IMR-90 (cell line): ENCODE data around the gene DGKQ. TPM values are rescaled to one million over a fixed set of nuclear protein-coding genes. Genes with fewer than 3 reads are reported as not detected.

ENCODE experiments used
- ATAC-seq: fragments of 200-7000 bp; cut with Tn5 transposase; 2 replicates; pipeline ENCODE4 v1.9.1; 2020; ENCODE audit warnings: low read depth, mild to moderate bottlenecking, moderate library complexity
- BruUV-seq: library from RNA; stranded (reverse); fragments of 400-500 nt; replicated peaks from 2 replicates; lab custom pipeline; 2021; lab: Mats Ljungman, UMichigan
- CTCF ChIA-PET: fragments of 300-600 bp; formaldehyde crosslinking; extraction: SDS; loops from one replicate; lab custom pipeline; 2021; ENCODE audit warnings: antibody characterized with exemption; lab: Yijun Ruan, JAX
- POLR2A ChIA-PET: fragments of 300-600 bp; sonication (Branson Sonifier 250); formaldehyde crosslinking; loops from one replicate; lab custom pipeline; 2022; ENCODE audit warnings: antibody characterized with exemption; ENCODE audit not compliant: unreplicated experiment; lab: Charles Lee
- DNase-seq: peaks from one replicate; pipeline ENCODE4 v3.0.0; 2013
- H2AFZ ChIP-seq: replicated peaks from 2 replicates; pipeline ENCODE3; 2013; ENCODE audit warnings: low read length, mild to moderate bottlenecking; ENCODE audit not compliant: poor library complexity
- H2AK5ac ChIP-seq: 2 replicates; pipeline ENCODE4 v1.6.1; 2013; ENCODE audit warnings: low read depth, low read length, inconsistent platforms
- H2AK9ac ChIP-seq: replicated peaks from 2 replicates; pipeline ENCODE3; 2013; ENCODE audit warnings: mild to moderate bottlenecking, low read depth, low read length, moderate library complexity; ENCODE audit not compliant: poor library complexity
- H2BK120ac ChIP-seq: 2 replicates; pipeline ENCODE4 v1.6.1; 2013; ENCODE audit warnings: low read depth, low read length, inconsistent platforms
- H2BK15ac ChIP-seq: 3 replicates; pipeline ENCODE4 v1.6.1; 2013; ENCODE audit warnings: low read depth, low read length, inconsistent platforms
- H2BK20ac ChIP-seq: 2 replicates; pipeline ENCODE4 v1.6.1; 2013; ENCODE audit warnings: low read depth, mild to moderate bottlenecking, inconsistent platforms, low read length, moderate library complexity
- H2BK5ac ChIP-seq: 2 replicates; pipeline ENCODE4 v1.6.1; 2013; ENCODE audit warnings: mild to moderate bottlenecking, low read depth, low read length, inconsistent platforms; ENCODE audit not compliant: poor library complexity, severe bottlenecking
- H3K14ac ChIP-seq: replicated peaks from 2 replicates; pipeline ENCODE4 v1.6.1; 2013; ENCODE audit warnings: low read depth, low read length, inconsistent platforms
- H3K18ac ChIP-seq: 2 replicates; pipeline ENCODE4 v1.6.1; 2013; ENCODE audit warnings: low read depth, low read length, control low read depth
- H3K23ac ChIP-seq: 2 replicates; pipeline ENCODE4 v1.6.1; 2013; ENCODE audit warnings: low read depth, low read length, inconsistent platforms
- H3K27ac ChIP-seq: 2 replicates; pipeline ENCODE4 v1.5.1; 2013; ENCODE audit warnings: mild to moderate bottlenecking, control low read depth, low read length; ENCODE audit not compliant: insufficient read depth
- H3K27me3 ChIP-seq: 2 replicates; pipeline ENCODE4 v1.6.1; 2013; ENCODE audit warnings: low read length; ENCODE audit not compliant: control insufficient read depth, insufficient read depth
- H3K36me3 ChIP-seq: 2 replicates; pipeline ENCODE4 v1.6.1; 2013; ENCODE audit warnings: low read length, mixed read lengths; ENCODE audit not compliant: control insufficient read depth, insufficient read depth
- H3K4ac ChIP-seq: 2 replicates; pipeline ENCODE4 v1.6.1; 2013; ENCODE audit warnings: low read depth, low read length, inconsistent platforms
- H3K4me1 ChIP-seq: 2 replicates; pipeline ENCODE4 v1.6.1; 2013; ENCODE audit warnings: low read length, mixed read lengths; ENCODE audit not compliant: control insufficient read depth, insufficient read depth
- H3K4me2 ChIP-seq: 2 replicates; pipeline ENCODE4 v1.6.1; 2013; ENCODE audit warnings: low read depth, mild to moderate bottlenecking, control low read depth, low read length, moderate library complexity
- H3K4me3 ChIP-seq: 2 replicates; pipeline ENCODE4 v1.5.1; 2013; ENCODE audit warnings: low read depth, mild to moderate bottlenecking, control low read depth, low read length, moderate library complexity; ENCODE audit not compliant: insufficient read depth
- H3K56ac ChIP-seq: 2 replicates; pipeline ENCODE4 v1.6.1; 2013; ENCODE audit warnings: low read length, inconsistent platforms; ENCODE audit not compliant: insufficient read depth; ENCODE audit errors: extremely low read depth
- H3K79me1 ChIP-seq, 2 experiments: 2 replicates each; pipeline ENCODE4 v1.6.1; 2013; ENCODE audit warnings: low read length in 2 of 2, inconsistent platforms in 1 of 2, low read depth in 1 of 2
- H3K9ac ChIP-seq: 2 replicates; pipeline ENCODE4 v1.6.1; 2013; ENCODE audit warnings: low read depth, low read length, control low read depth
- H3K9me1 ChIP-seq: 2 replicates; pipeline ENCODE4 v1.6.1; 2013; ENCODE audit warnings: low read length, inconsistent platforms; ENCODE audit not compliant: insufficient read depth
- H3K9me3 ChIP-seq: 2 replicates; pipeline ENCODE4 v1.6.1; 2013; ENCODE audit warnings: low read length; ENCODE audit not compliant: control insufficient read depth, insufficient read depth
- H4K20me1 ChIP-seq: 2 replicates; pipeline ENCODE4 v1.6.1; 2013; ENCODE audit warnings: low read length, inconsistent platforms; ENCODE audit not compliant: insufficient read depth
- H4K5ac ChIP-seq: 2 replicates; pipeline ENCODE4 v1.6.1; 2013; ENCODE audit warnings: mild to moderate bottlenecking, low read depth, low read length, control low read depth
- H4K8ac ChIP-seq, 2 experiments: 2 replicates each; pipeline ENCODE4 v1.6.1; 2013; ENCODE audit warnings: low read depth in 2 of 2, low read length in 2 of 2, control low read depth in 1 of 2, inconsistent platforms in 1 of 2
- H4K91ac ChIP-seq: 2 replicates; pipeline ENCODE4 v1.6.1; 2013; ENCODE audit warnings: low read depth, low read length, inconsistent platforms; ENCODE audit not compliant: insufficient read depth
- BHLHE40 ChIP-seq: fragments of 150-350 bp; IDR thresholded peaks from 2 replicates; pipeline ENCODE4 v1.6.1; 2016; ENCODE audit warnings: mild to moderate bottlenecking, low read depth, low read length
- CEBPB ChIP-seq: IDR thresholded peaks from 2 replicates; pipeline ENCODE4 v1.6.1; 2012; ENCODE audit warnings: low read depth, low read length, improper control_type of control experiment
- CHD1 ChIP-seq: IDR thresholded peaks from 2 replicates; pipeline ENCODE4 v1.6.1; 2012; ENCODE audit warnings: low read depth, low read length, improper control_type of control experiment
- FOS ChIP-seq: fragments of 150-350 bp; IDR thresholded peaks from 2 replicates; pipeline ENCODE4 v1.6.1; 2016; ENCODE audit warnings: low read depth, low read length
- MAFK ChIP-seq: IDR thresholded peaks from 2 replicates; pipeline ENCODE4 v1.6.1; 2012; ENCODE audit warnings: low read depth, low read length, improper control_type of control experiment
- MAZ ChIP-seq: IDR thresholded peaks from 2 replicates; pipeline ENCODE4 v1.6.1; 2012; ENCODE audit warnings: low read depth, mild to moderate bottlenecking, low read length, improper control_type of control experiment, moderate library complexity, borderline replicate concordance
- MXI1 ChIP-seq: IDR thresholded peaks from 2 replicates; pipeline ENCODE4 v1.6.1; 2012; ENCODE audit warnings: low read depth, mild to moderate bottlenecking, low read length, moderate library complexity, borderline replicate concordance
- NFE2L2 ChIP-seq: fragments of 150-350 bp; IDR thresholded peaks from 2 replicates; pipeline ENCODE4 v1.6.1; 2016; ENCODE audit warnings: low read depth, mild to moderate bottlenecking, low read length
- POLR2A ChIP-seq: IDR thresholded peaks from 2 replicates; pipeline ENCODE4 v1.6.1; 2012; ENCODE audit warnings: mild to moderate bottlenecking, low read depth, low read length
- RAD21 ChIP-seq: IDR thresholded peaks from 2 replicates; pipeline ENCODE4 v1.6.1; 2012; ENCODE audit warnings: low read length, improper control_type of control experiment
- RCOR1 ChIP-seq: IDR thresholded peaks from 2 replicates; pipeline ENCODE4 v1.6.1; 2012; ENCODE audit warnings: mild to moderate bottlenecking, low read length, improper control_type of control experiment; ENCODE audit not compliant: insufficient replicate concordance
- RFX5 ChIP-seq: IDR thresholded peaks from 2 replicates; pipeline ENCODE4 v1.8.0; 2012; ENCODE audit warnings: low read depth, mild to moderate bottlenecking, low read length, moderate library complexity
- SMC3 ChIP-seq: fragments of 150-350 bp; IDR thresholded peaks from 2 replicates; pipeline ENCODE4 v1.6.1; 2016; ENCODE audit warnings: low read depth, mild to moderate bottlenecking, antibody characterized with exemption, low read length, moderate library complexity
- WGBS, 2 experiments: methylation state at CpG; one replicate each; pipeline versions ENCODE4 v1.1.5 to v1.1.7; 2013; ENCODE audit warnings: missing lambda C conversion rate in 2 of 2; ENCODE audit not compliant: insufficient read length in 1 of 2; ENCODE audit errors: extremely low coverage in 2 of 2; 5-methylcytosine and 5-hydroxymethylcytosine counted together
- dilution Hi-C: fragments of 300-500 bp; cut with HindIII; formaldehyde crosslinking; loops from one replicate; pipeline ENCODE4 v1.14.3; 2018; ENCODE audit warnings: low sequenced_read_pairs; ENCODE audit not compliant: unreplicated experiment
- in situ Hi-C: fragments of 300-500 bp; cut with MboI; formaldehyde crosslinking; loops from 3 replicates; pipeline ENCODE4 v1.14.3; 2019; ENCODE audit warnings: low sequenced_read_pairs, inconsistent platforms, mixed read lengths
- intact Hi-C: fragments of 100-400 bp; cut with micrococcal nuclease; formaldehyde crosslinking; loops from 2 replicates; pipeline ENCODE4 v1.10.0; 2022
- polyA plus RNA-seq, 3 experiments: library from polyadenylated mRNA; depleted of rRNA; stranded (reverse); fragments of >200 nt; gene quantifications; 2 replicates each; pipeline ENCODE4 v1.2.3, GENCODE V29; 2012; ENCODE audit warnings: low replicate concordance in 1 of 3
- total RNA-seq: library from RNA; depleted of rRNA; stranded (reverse); fragments of >200 nt; gene quantifications from 2 replicates; pipeline ENCODE4 v1.2.3, GENCODE V29; 2012
- TF ChIP-seq, protein P1 (sequence below): conservative IDR thresholded peaks from 2 replicates; pipeline ENCODE4 v1.5.1; 2012; ENCODE audit warnings: mild to moderate bottlenecking, low read depth, low read length, improper control_type of control experiment
- TF ChIP-seq, protein P2 (sequence below): fragments of 150-350 bp; IDR thresholded peaks from 2 replicates; pipeline ENCODE4 v1.6.1; 2017; ENCODE audit warnings: mild to moderate bottlenecking, antibody characterized with exemption, low read length, low read depth
- TF ChIP-seq, protein P3 (sequence below): fragments of 150-350 bp; IDR thresholded peaks from 2 replicates; pipeline ENCODE4 v1.6.1; 2016; ENCODE audit warnings: low read depth, mild to moderate bottlenecking, low read length, moderate library complexity, borderline replicate concordance

DGKQ gene
- total and polyA plus RNA-seq, 2 of the 4 experiments (the other 2 are of a cell fraction): 4.3 to 15.6 TPM

DNA sequence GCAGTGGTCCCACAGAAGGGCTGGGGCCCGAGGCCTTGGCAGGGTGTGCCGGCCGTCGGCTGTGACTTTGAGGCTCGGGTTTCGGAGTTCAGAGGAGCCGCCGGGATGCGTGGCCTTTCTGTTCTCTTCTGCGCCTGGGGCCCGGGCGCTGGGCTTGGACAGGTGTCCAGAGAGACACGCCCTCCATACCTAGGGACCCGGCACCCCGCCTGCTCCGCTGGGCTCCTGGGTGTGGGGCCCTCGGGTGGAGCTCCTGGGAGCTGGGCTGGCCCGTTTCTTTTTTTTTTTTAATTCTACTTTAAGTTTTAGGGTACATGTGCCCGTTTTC, 49.3 kb upstream of the DGKQ start:
- H3K4ac ChIP-seq: no peak overlapping the region
- no peaks in the 10 kb centered on the region for H3K9me3 ChIP-seq
- peaks cover 13% of the 10 kb centered on the region for H4K20me1 ChIP-seq
- 85% methylated on average over 12 of the region's 19 CpGs; no CpG with 5 or more reads in 1 of the 2 experiments for WGBS, 2 experiments
- BruUV-seq: no TSS peak
- in situ Hi-C loops: no loop called here
- no peaks in the 10 kb centered on the region for H3K27me3 ChIP-seq
- H3K4me1 ChIP-seq: peaks cover 2% of the 10 kb centered on the region; the same call in 1 of the 2 replicates
- H2BK15ac ChIP-seq: no peak overlapping the region
- no peak overlapping the region for H2AFZ ChIP-seq
- H3K27ac ChIP-seq: no peak overlapping the region
- H2BK20ac ChIP-seq: no peak overlapping the region
- no peak overlapping the region for H3K23ac ChIP-seq
- no peak overlapping the region for H2AK9ac ChIP-seq
- no peak overlapping the region for H3K4me3 ChIP-seq
- H4K5ac ChIP-seq: no peak overlapping the region
- H3K79me1 ChIP-seq: peaks cover 0 to 4% of the 10 kb centered on the region in 2 experiments; a peak in 1 of 4 replicates
- H4K91ac ChIP-seq: no peak overlapping the region
- intact Hi-C loops: no loop called here
- ChIA-PET POLR2A (no interaction called here), CTCF (no interaction called here)
- no peak for ATAC-seq
- no peak for DNase-seq
- H3K4me2 ChIP-seq: no peak overlapping the region
- no peak overlapping the region for H2BK5ac ChIP-seq
- H4K8ac ChIP-seq: no peak overlapping the region
- no peak overlapping the region for H3K9ac ChIP-seq
- TF ChIP-seq RCOR1 (no peak), SMC3 (no peak), CHD1 (no peak), BHLHE40 (no peak), NFE2L2 (no peak), MAZ (no peak), POLR2A (no peak), FOS (no peak), MXI1 (no peak), CEBPB (no peak), MAFK (no peak), RAD21 (no peak), RFX5 (no peak)
- TF ChIP-seq, protein P1, sequence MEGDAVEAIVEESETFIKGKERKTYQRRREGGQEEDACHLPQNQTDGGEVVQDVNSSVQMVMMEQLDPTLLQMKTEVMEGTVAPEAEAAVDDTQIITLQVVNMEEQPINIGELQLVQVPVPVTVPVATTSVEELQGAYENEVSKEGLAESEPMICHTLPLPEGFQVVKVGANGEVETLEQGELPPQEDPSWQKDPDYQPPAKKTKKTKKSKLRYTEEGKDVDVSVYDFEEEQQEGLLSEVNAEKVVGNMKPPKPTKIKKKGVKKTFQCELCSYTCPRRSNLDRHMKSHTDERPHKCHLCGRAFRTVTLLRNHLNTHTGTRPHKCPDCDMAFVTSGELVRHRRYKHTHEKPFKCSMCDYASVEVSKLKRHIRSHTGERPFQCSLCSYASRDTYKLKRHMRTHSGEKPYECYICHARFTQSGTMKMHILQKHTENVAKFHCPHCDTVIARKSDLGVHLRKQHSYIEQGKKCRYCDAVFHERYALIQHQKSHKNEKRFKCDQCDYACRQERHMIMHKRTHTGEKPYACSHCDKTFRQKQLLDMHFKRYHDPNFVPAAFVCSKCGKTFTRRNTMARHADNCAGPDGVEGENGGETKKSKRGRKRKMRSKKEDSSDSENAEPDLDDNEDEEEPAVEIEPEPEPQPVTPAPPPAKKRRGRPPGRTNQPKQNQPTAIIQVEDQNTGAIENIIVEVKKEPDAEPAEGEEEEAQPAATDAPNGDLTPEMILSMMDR: no peak
- TF ChIP-seq, protein P2, sequence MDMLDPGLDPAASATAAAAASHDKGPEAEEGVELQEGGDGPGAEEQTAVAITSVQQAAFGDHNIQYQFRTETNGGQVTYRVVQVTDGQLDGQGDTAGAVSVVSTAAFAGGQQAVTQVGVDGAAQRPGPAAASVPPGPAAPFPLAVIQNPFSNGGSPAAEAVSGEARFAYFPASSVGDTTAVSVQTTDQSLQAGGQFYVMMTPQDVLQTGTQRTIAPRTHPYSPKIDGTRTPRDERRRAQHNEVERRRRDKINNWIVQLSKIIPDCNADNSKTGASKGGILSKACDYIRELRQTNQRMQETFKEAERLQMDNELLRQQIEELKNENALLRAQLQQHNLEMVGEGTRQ: no peak
- TF ChIP-seq, protein P3, sequence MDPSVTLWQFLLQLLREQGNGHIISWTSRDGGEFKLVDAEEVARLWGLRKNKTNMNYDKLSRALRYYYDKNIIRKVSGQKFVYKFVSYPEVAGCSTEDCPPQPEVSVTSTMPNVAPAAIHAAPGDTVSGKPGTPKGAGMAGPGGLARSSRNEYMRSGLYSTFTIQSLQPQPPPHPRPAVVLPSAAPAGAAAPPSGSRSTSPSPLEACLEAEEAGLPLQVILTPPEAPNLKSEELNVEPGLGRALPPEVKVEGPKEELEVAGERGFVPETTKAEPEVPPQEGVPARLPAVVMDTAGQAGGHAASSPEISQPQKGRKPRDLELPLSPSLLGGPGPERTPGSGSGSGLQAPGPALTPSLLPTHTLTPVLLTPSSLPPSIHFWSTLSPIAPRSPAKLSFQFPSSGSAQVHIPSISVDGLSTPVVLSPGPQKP: no peak
- dilution Hi-C loops: no loop called here
- H3K36me3 ChIP-seq: peaks cover 23% of the 10 kb centered on the region
- no peak overlapping the region for H3K14ac ChIP-seq
- peaks cover 11% of the 10 kb centered on the region for H3K9me1 ChIP-seq
- no peak overlapping the region for H3K56ac ChIP-seq
- H3K18ac ChIP-seq: no peak overlapping the region
- no peak overlapping the region for H2BK120ac ChIP-seq
- H2AK5ac ChIP-seq: no peak overlapping the region
